Activated CD8-positive, alpha-beta memory T cell treated with anti-CD3 and anti-CD28 coated beads for 36 hours (primary cell): Measurements from ENCODE around the gene SYTL1. TPM values are rescaled to one million over a fixed set of nuclear protein-coding genes. Genes with fewer than 3 reads are reported as not detected.

Experiments used
- CTCF ChIA-PET: fragments of 350-600 bp; sonication (Branson Sonifier 250); formaldehyde crosslinking; loops from one replicate; lab custom pipeline; 2021; ENCODE audit warnings: antibody characterized with exemption; lab: Charles Lee
- POLR2A ChIA-PET: fragments of 350-600 bp; sonication (Branson Sonifier 250); formaldehyde crosslinking; loops from one replicate; lab custom pipeline; 2021; ENCODE audit warnings: antibody characterized with exemption; lab: Charles Lee
- total RNA-seq, 2 experiments: library from RNA; stranded (reverse); gene quantifications; one replicate each; pipeline ENCODE4 v1.2.3, GENCODE V29; 2021

Gene SYTL1
- total RNA-seq, 2 experiments from 2014 or later: 16.0 to 20.0 TPM

DNA sequence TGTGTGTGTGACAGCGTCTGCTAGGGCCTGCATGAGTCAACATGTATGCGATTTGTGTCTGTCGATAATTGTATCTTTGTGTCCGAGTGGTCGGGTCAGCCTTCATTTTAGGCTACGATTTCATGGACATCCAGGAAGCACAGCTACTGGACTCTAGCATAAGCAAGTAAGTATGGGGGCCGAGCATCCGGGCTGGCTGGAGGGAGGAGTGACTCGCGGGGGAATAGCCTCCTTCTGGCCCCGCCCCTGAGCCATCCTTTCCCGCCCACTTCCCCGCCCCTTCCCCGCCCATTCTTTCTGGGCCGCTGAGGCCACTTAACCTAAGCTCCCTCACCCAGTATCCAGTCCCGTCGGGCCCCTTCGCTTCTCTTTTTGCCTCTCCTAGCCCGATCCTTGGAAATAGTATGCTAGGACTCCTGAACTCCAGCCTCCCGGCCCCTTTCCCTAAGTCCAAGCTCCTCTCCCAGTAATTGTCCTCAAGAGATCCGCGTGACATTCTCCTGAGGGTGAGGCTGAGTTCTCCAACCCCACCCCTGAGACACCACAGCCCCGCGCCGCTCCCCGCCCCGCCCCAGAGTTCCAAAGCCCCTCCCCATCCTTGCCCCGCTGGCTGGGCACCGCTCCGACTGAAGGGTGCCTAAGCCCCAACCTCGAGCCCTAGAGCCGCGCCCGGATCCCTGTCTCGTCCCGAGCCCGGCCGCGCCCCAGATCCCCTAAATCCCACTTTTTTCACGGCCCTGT is 23.7 kb downstream of the SYTL1 start:
- CTCF ChIA-PET: interaction anchor here (0.7 to 2.9 kb wide), 15 partner anchors 9 to 211 kb away, joined by 3 to 30 read pairs (median 4); partner anchors contain the start of genes GPR3, SLC9A1 and SYTL1
- POLR2A ChIA-PET: interaction anchor here (0.5 to 1.8 kb wide), 9 partner anchors 9 to 156 kb away, joined by 3 to 10 read pairs (median 4); no protein-coding TSS in a partner anchor

GRCh38 chr1:27366113-27366410 is 24.2 kb downstream of the SYTL1 start:
- POLR2A ChIA-PET: interaction anchor here (0.6 to 1.8 kb wide), 5 partner anchors 9 to 155 kb away, joined by 3 to 10 read pairs (median 4); no protein-coding TSS in a partner anchor
- CTCF ChIA-PET: interaction anchor here (0.7 to 2.9 kb wide), 15 partner anchors 9 to 319 kb away, joined by 3 to 30 read pairs (median 4); partner anchors contain the start of genes GPR3 and SYTL1

- POLR2A ChIA-PET: interaction anchor here (1.0 to 1.8 kb wide), 3 partner anchors 10 to 46 kb away, joined by 4 to 10 read pairs (median 4); no protein-coding TSS in a partner anchor
These were observed 24.8 kb downstream of the SYTL1 start, which contains the start of gene MAP3K6 for GRCh38 chr1:27366411-27367159. TSS of gene MAP3K6 (minus strand) at chr1:27366961. CDS start at chr1:27366597, 364 bp downstream.

GRCh38 chr1:27367160-27367650 is 25.4 kb downstream of the SYTL1 start:
- POLR2A ChIA-PET: no interaction called here
- CTCF ChIA-PET: interaction anchor here (0.9 to 2.9 kb wide), 10 partner anchors 11 to 320 kb away, joined by 3 to 30 read pairs (median 4); partner anchors contain the start of gene SYTL1

More at GRCh38 chr1:27366411-27367159, 24.8 kb downstream of the SYTL1 start, which contains the start of gene MAP3K6:
- CTCF ChIA-PET: interaction anchor here (0.9 to 2.9 kb wide), 15 partner anchors 10 to 320 kb away, joined by 3 to 30 read pairs (median 4); partner anchors contain the start of genes GPR3 and SYTL1

DNA sequence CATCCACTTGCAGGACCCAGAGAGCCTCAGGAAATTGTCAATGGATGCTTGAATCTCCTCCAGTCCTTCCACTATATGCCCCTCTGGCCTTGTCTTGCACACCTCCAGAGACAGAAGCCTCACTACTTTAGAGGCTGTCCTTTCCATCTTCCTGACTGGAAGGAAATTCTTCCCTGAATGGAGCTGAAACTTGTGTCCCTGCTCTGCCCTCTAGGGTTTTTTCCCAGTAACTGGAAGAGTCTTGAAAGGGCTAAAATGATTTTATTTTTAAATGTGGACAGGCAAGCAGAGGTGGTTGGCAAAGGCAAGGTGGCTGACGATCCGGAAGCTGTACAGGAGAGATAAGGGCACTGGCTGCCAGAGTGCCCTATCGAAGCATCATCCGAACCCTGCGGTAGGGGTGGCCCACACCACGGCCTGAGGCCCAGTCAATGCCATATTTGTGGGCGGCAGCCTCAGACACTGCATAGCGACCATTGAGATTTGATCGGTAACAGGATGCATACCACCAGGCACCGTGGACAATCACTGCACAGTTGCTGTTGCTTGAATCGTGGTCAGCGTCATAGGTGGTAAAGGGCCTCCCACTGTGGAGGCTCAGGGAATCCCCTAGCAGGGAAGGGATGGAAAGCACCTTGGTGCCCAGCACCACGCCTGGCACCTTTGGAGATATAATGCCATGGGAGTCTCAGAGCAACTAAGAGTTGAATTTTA is 27.2 kb downstream of the SYTL1 start:
- ChIA-PET CTCF (interaction anchor here (1.1 to 2.1 kb wide), 3 partner anchors 10 to 46 kb away, joined by 3 to 10 read pairs (median 5); no protein-coding TSS in a partner anchor), POLR2A (no interaction called here)

- ChIA-PET CTCF (interaction anchor here (0.6 to 2.0 kb wide), 6 partner anchors 10 to 622 kb away, joined by 3 to 6 read pairs (median 3); no protein-coding TSS in a partner anchor), POLR2A (interaction anchor here (0.6 to 0.7 kb wide), 2 partner anchors 286 to 307 kb away, joined by 5 to 11 read pairs; no protein-coding TSS in a partner anchor)
These were observed 30.4 kb downstream of the SYTL1 start for GRCh38 chr1:27372022-27372807.

DNA sequence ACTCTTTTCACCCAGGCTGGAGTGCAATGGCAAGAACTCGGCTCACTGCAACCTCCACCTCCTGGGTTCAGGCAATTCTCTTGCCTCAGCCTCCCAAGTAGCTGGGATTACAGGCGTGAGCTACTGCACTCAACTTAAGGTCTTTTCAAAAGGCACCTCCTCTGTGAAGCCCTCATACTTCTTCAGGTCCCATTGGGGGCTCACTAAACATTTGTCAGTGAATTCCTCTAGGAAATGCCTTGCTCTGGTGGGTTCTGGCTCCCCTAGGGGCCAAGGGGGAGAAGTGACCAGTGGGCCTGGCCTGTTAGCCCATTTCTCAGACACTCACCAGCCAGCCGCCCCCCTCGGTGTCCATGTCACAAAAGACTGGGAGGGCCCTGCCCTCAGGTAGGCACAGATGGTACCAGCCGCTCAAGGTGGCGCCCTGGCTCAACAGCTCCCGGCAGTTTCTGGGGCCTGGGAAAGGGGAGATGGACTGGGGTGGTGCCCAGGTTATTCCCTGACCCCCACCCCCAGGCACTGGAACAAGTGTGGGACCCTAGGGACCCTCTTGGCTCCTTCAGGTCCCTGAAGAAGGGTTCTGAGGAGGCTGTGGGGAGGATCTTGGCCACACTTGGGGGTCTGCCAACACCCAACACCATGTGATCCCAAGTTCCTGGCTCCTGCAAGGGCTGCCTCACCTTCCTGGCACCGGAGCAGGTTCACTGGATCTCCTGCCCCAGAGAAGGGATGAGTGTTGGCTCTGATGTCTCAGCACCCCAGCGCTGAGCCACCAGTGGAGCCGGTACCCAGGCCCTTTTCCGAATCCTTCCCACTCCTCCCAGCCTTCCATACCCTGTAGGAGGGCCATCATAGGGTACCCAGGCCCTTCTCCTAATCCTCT is 31.2 kb downstream of the SYTL1 start:
- POLR2A ChIA-PET: interaction anchor here (0.6 to 0.7 kb wide), 2 partner anchors 285 to 308 kb away, joined by 5 to 11 read pairs; no protein-coding TSS in a partner anchor
- CTCF ChIA-PET: interaction anchor here (0.6 to 1.2 kb wide), 5 partner anchors 11 to 621 kb away, joined by 3 read pairs; no protein-coding TSS in a partner anchor

DNA sequence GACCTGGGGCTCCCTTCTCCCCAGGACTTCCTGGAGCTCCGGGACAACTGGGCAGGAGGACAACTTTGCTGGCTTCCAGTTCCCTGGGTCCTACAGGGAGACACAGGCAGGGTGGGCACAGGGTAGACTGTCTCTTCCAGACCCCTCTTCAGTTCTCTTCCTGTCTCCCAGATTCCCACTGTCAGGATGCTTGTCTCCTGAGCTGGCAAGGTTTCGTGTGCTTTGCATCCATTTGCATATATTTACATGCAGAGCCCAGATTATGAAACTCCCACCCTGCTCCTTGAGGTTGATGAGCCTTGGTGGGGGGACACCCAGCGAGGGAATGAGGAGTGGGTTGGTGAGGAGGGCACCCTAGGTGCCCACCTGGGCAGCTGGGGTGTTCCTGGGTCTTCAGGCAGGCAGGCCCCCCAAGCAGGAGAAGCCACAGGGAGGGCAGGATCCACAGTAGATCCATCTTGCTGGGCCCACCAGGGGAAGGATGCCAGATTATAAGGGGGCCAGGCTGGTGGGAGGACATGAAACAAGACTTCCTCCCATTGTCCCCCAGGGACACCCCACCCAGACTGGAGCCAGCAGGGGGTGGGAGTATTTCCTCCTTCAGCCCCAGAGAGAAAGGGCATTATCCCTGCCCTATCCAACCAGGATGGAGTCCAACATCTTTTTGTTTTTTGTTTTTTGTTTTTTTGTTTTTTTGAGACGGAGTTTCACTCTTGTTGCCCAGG is 32.7 kb downstream of the SYTL1 start, which contains the start of gene FCN3:
FCN3 (minus strand) TSS at position 463 of the 725 bp plus-strand sequence; CDS start at position 457, 6 bp downstream.
- POLR2A ChIA-PET: no interaction called here
- CTCF ChIA-PET: interaction anchor here (0.7 kb wide), 1 partner anchor 41 kb away, joined by 3 read pairs; no protein-coding TSS in a partner anchor

GRCh38 chr1:27377760-27378495 is 36.1 kb downstream of the SYTL1 start:
- ChIA-PET POLR2A (no interaction called here), CTCF (interaction anchor here (1.1 to 1.4 kb wide), 3 partner anchors 9 to 82 kb away, joined by 3 read pairs; no protein-coding TSS in a partner anchor)

GRCh38 chr1:27379564-27380122 is 37.8 kb downstream of the SYTL1 start:
- ChIA-PET POLR2A (no interaction called here), CTCF (interaction anchor here (0.6 to 1.1 kb wide), 4 partner anchors 11 to 278 kb away, joined by 3 to 5 read pairs (median 3); partner anchors contain the start of gene MAP3K6)

DNA sequence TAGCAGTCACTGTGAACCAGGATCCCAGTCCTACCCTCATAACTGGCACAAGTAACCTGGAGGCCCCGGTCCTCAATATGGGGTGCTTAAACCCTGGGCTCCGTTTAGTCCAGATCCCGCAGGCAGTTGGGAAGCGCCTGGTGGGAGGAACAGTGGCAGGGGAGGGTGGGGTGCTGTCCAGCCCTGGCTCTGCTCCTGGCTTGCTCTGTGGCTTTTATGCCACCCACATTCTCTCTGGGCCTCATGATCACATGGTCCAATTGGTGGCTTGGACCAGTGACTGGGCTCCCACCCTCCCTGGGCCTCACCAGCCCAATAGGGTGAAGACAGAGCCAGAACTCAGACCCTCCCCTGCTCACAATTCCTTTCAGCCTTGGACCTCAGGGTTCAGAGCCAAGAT is 38.4 kb downstream of the SYTL1 start:
- POLR2A ChIA-PET: no interaction called here
- CTCF ChIA-PET: no interaction called here

GRCh38 chr1:27380766-27381733 is 39.2 kb downstream of the SYTL1 start:
- POLR2A ChIA-PET: no interaction called here
- CTCF ChIA-PET: interaction anchor here (0.6 to 1.9 kb wide), 5 partner anchors 14 to 284 kb away, joined by 3 to 6 read pairs (median 4); no protein-coding TSS in a partner anchor

DNA sequence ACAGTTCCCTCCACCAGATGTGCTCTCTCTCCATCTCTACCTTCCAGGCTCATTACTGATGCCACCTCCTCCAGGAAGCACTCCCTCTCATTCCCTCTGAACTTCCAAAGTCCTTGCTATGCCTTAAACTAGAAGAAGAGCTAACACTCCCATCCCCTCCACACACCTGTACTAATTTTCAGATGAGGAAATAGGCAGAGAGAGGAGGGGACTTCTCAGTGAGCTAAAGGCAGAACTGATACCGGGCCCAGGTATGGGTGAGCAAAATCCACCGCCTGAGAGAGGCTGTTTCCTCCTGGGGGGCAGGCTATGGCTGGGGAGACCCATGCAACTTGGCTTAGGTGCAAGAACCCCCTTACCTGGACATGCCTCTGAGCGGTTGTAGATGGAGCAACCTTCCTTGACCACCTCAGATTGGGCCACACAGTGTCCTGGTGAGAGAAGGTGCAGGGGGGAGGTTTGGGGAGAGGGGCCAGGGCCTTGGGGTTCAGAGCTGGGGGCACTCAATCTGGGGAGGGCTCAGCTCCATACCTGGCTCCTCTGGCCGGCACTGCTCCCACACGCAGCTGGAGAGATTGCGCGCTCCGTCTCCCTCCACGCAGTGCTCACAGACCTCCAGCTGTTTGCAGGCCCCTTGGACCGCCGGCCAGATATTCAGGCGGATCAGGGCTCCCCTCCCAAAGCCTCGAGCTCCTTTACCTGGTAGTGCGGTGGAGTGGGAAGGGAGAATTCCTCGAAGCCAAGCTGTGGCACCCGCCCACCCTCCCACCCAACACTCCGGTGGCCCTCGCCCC is 40.3 kb downstream of the SYTL1 start:
- CTCF ChIA-PET: interaction anchor here (0.6 to 3.8 kb wide), 8 partner anchors 13 to 285 kb away, joined by 3 to 16 read pairs (median 4); partner anchors contain the start of gene MAP3K6

More for the DNA sequence above, 40.3 kb downstream of the SYTL1 start:
- POLR2A ChIA-PET: no interaction called here
